Fibroblast of skin of right quadriceps (primary cell): ENCODE results near the gene USP17L24.
"Not testable (repeated sequence)": the region's sequence is repeated elsewhere in the genome, so short reads cannot be mapped to it uniquely, and the experiment has no call there.

Source experiments
- DNase-seq: peaks from one replicate; pipeline ENCODE4 v3.0.0-alpha.2; 2013

Gene USP17L24, protein sequence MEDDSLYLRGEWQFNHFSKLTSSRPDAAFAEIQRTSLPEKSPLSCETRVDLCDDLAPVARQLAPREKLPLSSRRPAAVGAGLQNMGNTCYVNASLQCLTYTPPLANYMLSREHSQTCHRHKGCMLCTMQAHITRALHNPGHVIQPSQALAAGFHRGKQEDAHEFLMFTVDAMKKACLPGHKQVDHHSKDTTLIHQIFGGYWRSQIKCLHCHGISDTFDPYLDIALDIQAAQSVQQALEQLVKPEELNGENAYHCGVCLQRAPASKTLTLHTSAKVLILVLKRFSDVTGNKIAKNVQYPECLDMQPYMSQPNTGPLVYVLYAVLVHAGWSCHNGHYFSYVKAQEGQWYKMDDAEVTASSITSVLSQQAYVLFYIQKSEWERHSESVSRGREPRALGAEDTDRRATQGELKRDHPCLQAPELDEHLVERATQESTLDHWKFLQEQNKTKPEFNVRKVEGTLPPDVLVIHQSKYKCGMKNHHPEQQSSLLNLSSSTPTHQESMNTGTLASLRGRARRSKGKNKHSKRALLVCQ

DNA sequence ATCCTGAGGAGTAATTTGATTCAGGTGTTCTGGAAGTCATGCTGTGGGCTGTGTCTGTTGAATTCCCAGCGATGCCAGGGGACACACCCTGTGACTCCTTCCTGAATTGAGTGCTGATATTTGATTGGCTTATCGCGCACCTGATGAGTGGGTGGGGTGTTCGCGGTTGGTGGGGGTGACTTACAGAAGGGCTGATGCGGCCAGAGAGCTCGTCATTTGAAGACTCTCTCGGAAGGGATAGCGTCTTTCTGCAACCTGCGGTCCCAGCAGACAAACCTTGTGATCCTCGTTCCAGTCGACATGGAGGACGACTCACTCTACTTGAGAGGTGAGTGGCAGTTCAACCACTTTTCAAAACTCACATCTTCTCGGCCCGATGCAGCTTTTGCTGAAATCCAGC, at the start of gene USP17L24:
Gene USP17L24, plus strand, starts transcription at position 301 of the 400 bp plus-strand sequence. Its CDS starts 0 bp downstream, at position 301.
- not testable (repeated sequence) for DNase-seq

DNA sequence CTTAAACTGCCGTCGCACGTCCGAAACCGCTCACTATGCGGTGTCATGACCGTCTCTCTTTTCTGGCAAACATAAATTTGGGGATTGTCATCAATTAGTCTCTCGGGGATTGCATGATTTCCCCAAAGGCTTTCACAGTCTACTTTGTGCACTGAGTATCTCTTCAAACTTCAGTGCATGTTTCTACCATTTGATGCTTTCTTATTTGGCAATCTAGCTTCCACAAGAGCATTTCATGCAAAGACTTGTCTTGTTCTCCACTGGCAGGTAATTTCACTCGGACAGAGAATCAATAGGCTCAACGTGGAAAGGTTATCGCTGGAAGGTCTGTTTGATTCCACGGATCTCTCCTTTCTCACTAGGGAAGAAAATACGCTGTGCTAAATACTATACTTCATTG, 774 bp upstream of the USP17L24 start:
- not testable (repeated sequence) for DNase-seq

DNA sequence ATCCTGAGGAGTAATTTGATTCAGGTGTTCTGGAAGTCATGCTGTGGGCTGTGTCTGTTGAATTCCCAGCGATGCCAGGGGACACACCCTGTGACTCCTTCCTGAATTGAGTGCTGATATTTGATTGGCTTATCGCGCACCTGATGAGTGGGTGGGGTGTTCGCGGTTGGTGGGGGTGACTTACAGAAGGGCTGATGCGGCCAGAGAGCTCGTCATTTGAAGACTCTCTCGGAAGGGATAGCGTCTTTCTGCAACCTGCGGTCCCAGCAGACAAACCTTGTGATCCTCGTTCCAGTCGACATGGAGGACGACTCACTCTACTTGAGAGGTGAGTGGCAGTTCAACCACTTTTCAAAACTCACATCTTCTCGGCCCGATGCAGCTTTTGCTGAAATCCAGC, 4.6 kb downstream of the USP17L24 start, which contains the start of gene USP17L25:
Gene USP17L25, plus strand, starts transcription at position 301 of the 400 bp plus-strand sequence. Its CDS starts 0 bp downstream, at position 301.
- not testable (repeated sequence) for DNase-seq

DNA sequence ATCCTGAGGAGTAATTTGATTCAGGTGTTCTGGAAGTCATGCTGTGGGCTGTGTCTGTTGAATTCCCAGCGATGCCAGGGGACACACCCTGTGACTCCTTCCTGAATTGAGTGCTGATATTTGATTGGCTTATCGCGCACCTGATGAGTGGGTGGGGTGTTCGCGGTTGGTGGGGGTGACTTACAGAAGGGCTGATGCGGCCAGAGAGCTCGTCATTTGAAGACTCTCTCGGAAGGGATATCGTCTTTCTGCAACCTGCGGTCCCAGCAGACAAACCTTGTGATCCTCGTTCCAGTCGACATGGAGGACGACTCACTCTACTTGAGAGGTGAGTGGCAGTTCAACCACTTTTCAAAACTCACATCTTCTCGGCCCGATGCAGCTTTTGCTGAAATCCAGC, 9.4 kb downstream of the USP17L24 start, which contains the start of gene USP17L26:
Gene USP17L26, plus strand, starts transcription at position 301 of the 400 bp plus-strand sequence. Its CDS starts 0 bp downstream, at position 301.
- DNase-seq = not testable (repeated sequence)

DNA sequence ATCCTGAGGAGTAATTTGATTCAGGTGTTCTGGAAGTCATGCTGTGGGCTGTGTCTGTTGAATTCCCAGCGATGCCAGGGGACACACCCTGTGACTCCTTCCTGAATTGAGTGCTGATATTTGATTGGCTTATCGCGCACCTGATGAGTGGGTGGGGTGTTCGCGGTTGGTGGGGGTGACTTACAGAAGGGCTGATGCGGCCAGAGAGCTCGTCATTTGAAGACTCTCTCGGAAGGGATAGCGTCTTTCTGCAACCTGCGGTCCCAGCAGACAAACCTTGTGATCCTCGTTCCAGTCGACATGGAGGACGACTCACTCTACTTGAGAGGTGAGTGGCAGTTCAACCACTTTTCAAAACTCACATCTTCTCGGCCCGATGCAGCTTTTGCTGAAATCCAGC, 14.1 kb downstream of the USP17L24 start, which contains the start of gene USP17L5:
Gene USP17L5, plus strand, starts transcription at position 301 of the 400 bp plus-strand sequence. Its CDS starts 0 bp downstream, at position 301.
- DNase-seq = not testable (repeated sequence)

DNA sequence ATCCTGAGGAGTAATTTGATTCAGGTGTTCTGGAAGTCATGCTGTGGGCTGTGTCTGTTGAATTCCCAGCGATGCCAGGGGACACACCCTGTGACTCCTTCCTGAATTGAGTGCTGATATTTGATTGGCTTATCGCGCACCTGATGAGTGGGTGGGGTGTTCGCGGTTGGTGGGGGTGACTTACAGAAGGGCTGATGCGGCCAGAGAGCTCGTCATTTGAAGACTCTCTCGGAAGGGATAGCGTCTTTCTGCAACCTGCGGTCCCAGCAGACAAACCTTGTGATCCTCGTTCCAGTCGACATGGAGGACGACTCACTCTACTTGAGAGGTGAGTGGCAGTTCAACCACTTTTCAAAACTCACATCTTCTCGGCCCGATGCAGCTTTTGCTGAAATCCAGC, 18.9 kb downstream of the USP17L24 start, which contains the start of gene USP17L27:
Gene USP17L27, plus strand, starts transcription at position 301 of the 400 bp plus-strand sequence. Its CDS starts 0 bp downstream, at position 301.
- not testable (repeated sequence) for DNase-seq

DNA sequence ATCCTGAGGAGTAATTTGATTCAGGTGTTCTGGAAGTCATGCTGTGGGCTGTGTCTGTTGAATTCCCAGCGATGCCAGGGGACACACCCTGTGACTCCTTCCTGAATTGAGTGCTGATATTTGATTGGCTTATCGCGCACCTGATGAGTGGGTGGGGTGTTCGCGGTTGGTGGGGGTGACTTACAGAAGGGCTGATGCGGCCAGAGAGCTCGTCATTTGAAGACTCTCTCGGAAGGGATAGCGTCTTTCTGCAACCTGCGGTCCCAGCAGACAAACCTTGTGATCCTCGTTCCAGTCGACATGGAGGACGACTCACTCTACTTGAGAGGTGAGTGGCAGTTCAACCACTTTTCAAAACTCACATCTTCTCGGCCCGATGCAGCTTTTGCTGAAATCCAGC, 23.6 kb downstream of the USP17L24 start, which contains the start of gene USP17L28:
Gene USP17L28, plus strand, starts transcription at position 301 of the 400 bp plus-strand sequence. Its CDS starts 0 bp downstream, at position 301.
- DNase-seq = not testable (repeated sequence)

DNA sequence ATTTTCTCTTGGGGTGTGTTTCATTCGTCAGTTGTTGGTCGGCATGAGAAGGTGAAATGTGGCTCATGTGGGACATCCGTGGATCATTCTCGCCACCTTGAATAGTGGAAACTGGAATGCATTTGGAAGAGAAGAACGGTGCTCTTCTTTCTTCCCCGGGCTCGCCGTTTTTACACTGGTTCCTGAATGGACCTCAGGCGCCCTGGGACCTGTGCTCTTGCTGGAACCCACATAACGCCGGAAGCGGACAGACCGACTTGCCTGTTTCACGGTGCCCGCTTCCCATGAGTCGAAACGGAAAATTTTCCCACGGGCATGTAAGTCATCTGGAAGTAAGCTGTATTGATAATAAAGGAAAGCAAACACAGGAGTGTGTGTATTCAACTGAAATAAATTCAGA, 25.9 kb downstream of the USP17L24 start:
- not testable (repeated sequence) for DNase-seq

DNA sequence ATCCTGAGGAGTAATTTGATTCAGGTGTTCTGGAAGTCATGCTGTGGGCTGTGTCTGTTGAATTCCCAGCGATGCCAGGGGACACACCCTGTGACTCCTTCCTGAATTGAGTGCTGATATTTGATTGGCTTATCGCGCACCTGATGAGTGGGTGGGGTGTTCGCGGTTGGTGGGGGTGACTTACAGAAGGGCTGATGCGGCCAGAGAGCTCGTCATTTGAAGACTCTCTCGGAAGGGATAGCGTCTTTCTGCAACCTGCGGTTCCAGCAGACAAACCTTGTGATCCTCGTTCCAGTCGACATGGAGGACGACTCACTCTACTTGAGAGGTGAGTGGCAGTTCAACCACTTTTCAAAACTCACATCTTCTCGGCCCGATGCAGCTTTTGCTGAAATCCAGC, 28.4 kb downstream of the USP17L24 start, which contains the start of gene USP17L29:
Gene USP17L29, plus strand, starts transcription at position 301 of the 400 bp plus-strand sequence. Its CDS starts 0 bp downstream, at position 301.
- not testable (repeated sequence) for DNase-seq

DNA sequence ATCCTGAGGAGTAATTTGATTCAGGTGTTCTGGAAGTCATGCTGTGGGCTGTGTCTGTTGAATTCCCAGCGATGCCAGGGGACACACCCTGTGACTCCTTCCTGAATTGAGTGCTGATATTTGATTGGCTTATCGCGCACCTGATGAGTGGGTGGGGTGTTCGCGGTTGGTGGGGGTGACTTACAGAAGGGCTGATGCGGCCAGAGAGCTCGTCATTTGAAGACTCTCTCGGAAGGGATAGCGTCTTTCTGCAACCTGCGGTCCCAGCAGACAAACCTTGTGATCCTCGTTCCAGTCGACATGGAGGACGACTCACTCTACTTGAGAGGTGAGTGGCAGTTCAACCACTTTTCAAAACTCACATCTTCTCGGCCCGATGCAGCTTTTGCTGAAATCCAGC, 37.9 kb downstream of the USP17L24 start, which contains the start of gene USP17L30:
Gene USP17L30, plus strand, starts transcription at position 301 of the 400 bp plus-strand sequence. Its CDS starts 0 bp downstream, at position 301.
- DNase-seq = not testable (repeated sequence)
